ENCODE results near the gene KCNJ8.
"Not testable (repeated sequence)": the region's sequence is repeated elsewhere in the genome, so short reads cannot be mapped to it uniquely, and the experiment has no call there.

The KCNJ8 gene

DNA sequence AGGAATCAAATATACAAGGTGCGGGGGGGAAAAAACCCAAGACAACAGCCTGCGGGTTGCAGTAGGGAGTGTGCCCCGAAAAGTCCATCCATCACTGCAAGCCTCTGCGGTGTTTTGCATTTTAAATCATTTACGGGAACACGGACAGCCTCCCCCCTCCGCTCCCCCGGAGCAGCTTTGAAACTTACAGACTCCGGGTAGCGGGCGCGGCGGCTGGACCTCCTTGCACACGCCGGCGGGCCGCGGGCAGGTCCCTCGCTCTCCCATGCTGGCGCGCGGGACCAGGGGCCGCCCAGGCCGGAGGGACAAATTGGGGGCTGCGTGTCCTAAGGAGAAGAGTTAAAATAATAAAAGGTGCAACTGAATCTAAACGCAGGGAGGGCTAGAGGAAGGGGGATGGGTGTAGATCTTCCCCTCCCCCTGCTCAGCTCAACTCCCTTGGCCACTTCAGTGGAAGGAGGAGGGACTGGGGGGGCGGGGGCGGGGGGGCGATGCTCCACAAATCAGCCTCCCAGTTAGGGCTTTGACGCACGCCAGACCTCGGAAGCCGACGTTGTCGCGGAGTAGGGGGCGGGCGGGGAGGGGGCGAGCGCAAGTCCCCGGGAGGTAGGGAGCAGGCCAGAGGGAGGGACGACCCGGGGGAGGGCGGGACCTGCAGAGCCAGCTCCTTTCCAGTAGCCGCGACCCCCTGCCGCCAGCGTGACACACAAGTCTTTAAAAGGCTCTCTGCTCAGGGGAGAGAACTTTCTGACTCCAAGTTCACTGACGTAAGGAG, at the start of gene KCNJ8:
Gene KCNJ8, minus strand, starts transcription at position 349 of the 775 bp plus-strand sequence. CDS start 1,090 bp downstream, outside the sequence.
- no peak for DNase-seq (ENCODE audit: low read depth)

DNA sequence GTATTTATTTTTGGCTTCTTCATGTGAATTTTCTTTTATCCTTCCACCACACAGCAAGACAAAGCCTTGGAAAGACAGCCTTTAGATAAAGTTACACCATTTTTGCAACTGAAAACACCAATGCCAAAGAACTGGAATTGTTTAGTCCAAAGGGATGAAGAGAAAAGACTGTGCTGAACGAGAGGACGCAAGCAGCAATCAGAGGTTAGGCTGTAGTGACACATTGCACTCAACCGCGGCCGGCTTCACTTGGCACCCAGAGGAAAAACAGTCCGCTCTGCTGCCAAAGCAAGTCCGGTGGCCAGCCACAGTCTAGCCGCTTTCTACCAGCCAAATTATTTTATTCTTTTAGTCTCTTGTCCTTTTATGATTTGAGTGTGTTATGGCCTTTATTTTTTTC, 49.1 kb upstream of the KCNJ8 start:
- no peak for DNase-seq (ENCODE audit: low read depth)

GRCh38 chr12:21819678-21820077, 45.2 kb upstream of the KCNJ8 start:
- no peak for DNase-seq (ENCODE audit: low read depth)

DNA sequence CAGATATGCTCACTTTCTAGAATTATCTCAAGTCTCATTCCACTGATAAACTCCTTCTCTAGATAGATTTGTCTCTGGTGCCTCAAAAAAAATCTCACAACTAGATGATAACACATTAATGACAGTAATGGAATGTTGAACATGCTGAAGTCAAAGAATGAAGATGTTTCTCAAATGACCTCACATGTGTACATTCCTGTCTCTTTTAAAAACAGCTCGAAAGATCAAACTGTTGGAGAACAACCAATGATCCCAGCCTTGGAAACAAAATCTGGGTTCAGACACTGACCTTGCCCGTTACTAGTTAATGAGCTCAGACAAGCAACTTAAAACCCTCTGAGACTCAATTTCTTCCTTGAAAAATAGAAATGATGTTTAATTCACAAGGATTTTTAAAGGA, 44.7 kb upstream of the KCNJ8 start:
- DNase-seq (ENCODE audit: low read depth): no peak

GRCh38 chr12:21818627-21819026, 44.1 kb upstream of the KCNJ8 start:
- no peak for DNase-seq (ENCODE audit: low read depth)

DNA sequence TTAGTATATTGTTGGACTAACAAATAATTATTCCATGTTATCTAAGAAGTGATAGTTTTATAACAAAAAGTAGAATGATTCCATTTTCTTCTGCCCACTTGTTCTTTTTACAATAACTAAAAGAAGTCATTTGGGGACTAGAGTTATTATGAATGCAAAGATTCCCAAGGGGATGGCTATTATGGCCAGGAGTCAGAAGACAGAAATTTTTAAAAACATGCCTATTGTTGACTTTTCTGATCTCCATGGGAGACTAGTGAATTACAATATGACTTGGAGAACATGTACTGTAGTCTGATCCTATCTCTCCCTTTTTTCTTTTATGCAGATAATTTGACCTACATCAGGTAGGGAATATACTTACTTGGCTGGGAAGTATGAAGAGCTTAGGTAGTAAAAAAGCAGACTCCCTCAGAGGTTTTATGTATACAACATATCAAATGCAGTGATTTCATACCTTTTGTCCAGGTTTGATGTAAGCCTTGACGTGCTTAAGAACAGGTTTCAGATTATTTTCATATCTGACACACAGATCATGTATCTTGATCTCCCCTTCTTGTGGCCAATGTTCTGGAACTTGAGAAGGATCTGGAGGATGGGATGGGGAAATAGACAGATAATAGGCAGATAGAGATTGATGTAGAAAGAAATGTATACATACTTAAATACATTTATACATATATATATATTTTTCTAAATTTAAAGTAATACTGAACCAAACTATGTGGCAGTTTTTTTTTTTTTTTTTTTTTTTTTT, 41.0 kb upstream of the KCNJ8 start:
- DNase-seq (ENCODE audit: low read depth): no peak

GRCh38 chr12:21814814-21815213, 40.3 kb upstream of the KCNJ8 start:
- DNase-seq (ENCODE audit: low read depth): no peak

- no peak for DNase-seq (ENCODE audit: low read depth)
Measured at GRCh38 chr12:21814327-21814726, 39.8 kb upstream of the KCNJ8 start.

GRCh38 chr12:21813751-21814150, 39.2 kb upstream of the KCNJ8 start:
- no peak for DNase-seq (ENCODE audit: low read depth)

GRCh38 chr12:21813125-21813524, 38.6 kb upstream of the KCNJ8 start:
- no peak for DNase-seq (ENCODE audit: low read depth)

DNA sequence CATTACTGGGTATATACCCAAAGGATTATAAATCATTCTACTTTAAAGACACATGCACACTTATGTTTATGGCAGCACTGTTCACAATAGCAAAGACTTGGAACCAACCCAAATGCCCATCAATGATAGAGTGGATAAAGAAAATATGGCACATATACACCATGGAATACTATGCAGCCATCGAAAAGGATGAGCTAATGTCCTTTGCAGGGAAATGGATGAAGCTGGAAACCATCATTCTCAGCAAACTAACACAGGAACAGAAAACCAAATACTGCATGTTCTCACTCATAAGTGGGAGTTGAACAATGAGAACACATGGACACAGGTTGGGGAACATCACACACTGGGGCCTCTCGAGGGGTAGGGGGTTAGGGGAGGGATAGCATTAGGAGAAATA, 37.8 kb upstream of the KCNJ8 start:
- not testable (repeated sequence) for DNase-seq (ENCODE audit: low read depth)

GRCh38 chr12:21809100-21809499, 34.6 kb upstream of the KCNJ8 start:
- DNase-seq (ENCODE audit: low read depth): no peak

DNA sequence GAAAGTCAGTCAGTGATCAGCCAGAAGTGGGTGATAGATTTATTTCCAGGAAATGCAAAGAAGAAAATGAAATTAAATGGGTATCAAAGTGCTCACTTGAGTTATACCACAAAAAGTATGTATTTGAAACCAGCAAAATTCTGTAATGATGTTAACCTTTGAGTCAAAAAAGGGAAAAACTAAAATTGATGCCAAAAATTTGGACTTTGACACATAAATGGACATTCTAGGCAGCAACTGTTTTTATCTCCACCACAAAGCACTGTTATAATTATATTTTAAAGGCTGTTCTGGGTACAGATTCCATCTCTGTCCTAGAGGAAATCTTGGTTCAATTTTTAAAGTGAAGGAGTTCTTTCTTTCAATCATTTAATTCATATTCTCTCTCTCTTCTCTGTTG, 31.7 kb upstream of the KCNJ8 start:
- DNase-seq (ENCODE audit: low read depth): no peak

GRCh38 chr12:21801522-21802288, 27.2 kb upstream of the KCNJ8 start:
- no peak for DNase-seq (ENCODE audit: low read depth)

GRCh38 chr12:21800011-21800410, 25.5 kb upstream of the KCNJ8 start:
- DNase-seq (ENCODE audit: low read depth): no peak

GRCh38 chr12:21797539-21797938, 23.0 kb upstream of the KCNJ8 start:
- DNase-seq (ENCODE audit: low read depth): no peak

DNA sequence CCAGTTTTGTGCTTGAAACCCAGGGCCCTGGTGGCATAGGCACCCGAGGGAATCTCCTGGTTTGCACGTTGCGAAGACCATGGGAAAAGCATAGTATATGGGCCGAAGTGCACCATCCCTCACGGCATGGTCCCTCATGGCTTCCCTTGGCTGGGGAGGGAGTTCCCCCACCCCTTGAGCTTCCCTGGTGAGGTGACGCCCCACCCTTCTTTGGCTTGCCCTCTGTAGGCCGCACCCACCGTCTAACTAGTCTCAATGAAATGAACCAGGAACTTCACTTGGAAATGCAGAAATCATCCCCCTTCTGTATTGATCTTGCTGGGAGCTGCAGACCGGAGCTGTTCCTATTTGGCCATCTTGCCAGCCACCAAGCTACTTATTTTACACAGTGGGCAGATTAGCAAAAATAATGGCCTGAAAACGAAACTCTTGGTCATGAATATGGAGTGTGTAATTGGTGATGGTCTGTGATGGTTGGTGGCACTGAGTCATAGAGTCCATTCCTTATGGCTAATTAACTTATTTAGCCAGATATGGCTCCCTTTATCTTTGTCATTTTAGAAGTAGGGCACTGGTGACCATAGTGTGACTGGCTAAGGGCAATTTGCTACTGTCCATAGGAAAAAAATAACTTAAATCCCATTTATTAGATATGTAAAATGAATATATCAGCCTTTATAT, 21.3 kb upstream of the KCNJ8 start:
- no peak for DNase-seq (ENCODE audit: low read depth)

- DNase-seq (ENCODE audit: low read depth): not testable (repeated sequence)
Measured at GRCh38 chr12:21794807-21795595, 20.5 kb upstream of the KCNJ8 start.

- DNase-seq (ENCODE audit: low read depth): not testable (repeated sequence)
Measured at GRCh38 chr12:21789687-21790086, 15.2 kb upstream of the KCNJ8 start.

DNA sequence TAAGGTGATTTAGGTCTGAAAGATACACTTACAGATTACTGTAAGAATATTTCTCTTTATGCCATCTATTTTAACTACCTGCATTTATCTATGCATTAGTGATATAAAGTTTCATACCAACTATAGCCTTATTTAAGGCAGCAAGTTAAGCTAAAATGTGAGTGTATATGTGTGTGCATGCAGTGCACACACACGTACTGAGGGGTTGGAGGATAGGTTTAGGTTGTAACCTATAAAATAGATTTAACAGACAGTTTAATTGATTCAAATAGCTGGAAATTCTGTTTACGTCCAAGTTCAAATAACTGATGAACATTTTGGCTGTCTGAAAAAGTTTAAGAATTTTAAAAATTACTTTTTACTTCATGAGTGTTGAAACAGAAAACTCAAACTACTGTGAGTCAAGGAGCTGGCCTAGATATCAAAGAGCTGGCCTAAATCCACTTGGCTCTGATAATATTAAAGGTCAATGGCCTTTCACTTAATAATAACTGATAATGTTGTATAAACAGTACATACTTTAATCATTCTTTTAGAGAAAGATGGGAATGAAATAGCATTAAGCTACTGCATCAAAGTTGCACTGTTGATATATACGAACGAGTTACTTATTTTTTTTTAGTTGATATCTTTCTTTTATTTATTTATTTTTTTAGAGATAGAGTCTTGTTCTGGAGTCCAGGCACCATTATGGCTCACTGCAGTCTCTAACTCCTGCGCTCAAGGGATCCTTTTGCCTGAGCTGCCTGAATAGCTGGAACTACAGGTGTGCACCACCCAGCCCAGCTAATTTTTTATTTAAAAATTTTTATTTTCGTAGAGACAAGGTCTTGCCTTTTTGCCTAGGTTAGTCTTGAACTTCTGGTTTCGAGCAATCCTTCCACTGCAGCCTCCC, 13.8 kb upstream of the KCNJ8 start:
- DNase-seq (ENCODE audit: low read depth): no peak
